IPS DF 4.7 (cell line): ENCODE measurements around the gene GABBR2.
"Not testable (repeated sequence)": the region's sequence is repeated elsewhere in the genome, so short reads cannot be mapped to it uniquely, and the experiment has no call there.

Experiments
- DNase-seq: peaks from one replicate; pipeline ENCODE4 v3.0.0-alpha.2; 2013; ENCODE audit warnings: low spot score; ENCODE audit errors: extremely low read depth

Gene GABBR2

GRCh38 chr9:98482226-98482625, 226.5 kb downstream of the GABBR2 start:
- DNase-seq, result no peak

GRCh38 chr9:98481676-98482075, 227.1 kb downstream of the GABBR2 start:
- DNase-seq, result no peak

GRCh38 chr9:98479967-98480847, 228.5 kb downstream of the GABBR2 start:
- DNase-seq, result no peak

- no peak for DNase-seq
Observed at GRCh38 chr9:98479449-98479848, 229.3 kb downstream of the GABBR2 start.

GRCh38 chr9:98477884-98478283, 230.9 kb downstream of the GABBR2 start:
- DNase-seq, result no peak

GRCh38 chr9:98472216-98472615, 236.5 kb downstream of the GABBR2 start:
- DNase-seq, result no peak

- no peak for DNase-seq
Observed at GRCh38 chr9:98471185-98471584, 237.6 kb downstream of the GABBR2 start.

GRCh38 chr9:98468567-98469239, 240.0 kb downstream of the GABBR2 start:
- DNase-seq, result no peak

- DNase-seq, result no peak
Observed at GRCh38 chr9:98465799-98466198, 242.9 kb downstream of the GABBR2 start.

GRCh38 chr9:98464156-98464690, 244.5 kb downstream of the GABBR2 start:
- not testable (repeated sequence) for DNase-seq

- no peak for DNase-seq
Observed at GRCh38 chr9:98462310-98462709, 246.4 kb downstream of the GABBR2 start.

- no peak for DNase-seq
Observed at GRCh38 chr9:98460704-98461103, 248.0 kb downstream of the GABBR2 start.

- no peak for DNase-seq
Observed at GRCh38 chr9:98457726-98458370, 250.9 kb downstream of the GABBR2 start.

GRCh38 chr9:98456156-98456613, 252.6 kb downstream of the GABBR2 start:
- DNase-seq, result no peak

GRCh38 chr9:98455256-98456155, 253.2 kb downstream of the GABBR2 start:
- DNase-seq, result no peak

GRCh38 chr9:98453589-98454311, 255.0 kb downstream of the GABBR2 start:
- DNase-seq, result no peak

- no peak for DNase-seq
Observed at GRCh38 chr9:98451576-98451975, 257.2 kb downstream of the GABBR2 start.

GRCh38 chr9:98450496-98450895, 258.2 kb downstream of the GABBR2 start:
- no peak for DNase-seq

- no peak for DNase-seq
Observed at GRCh38 chr9:98449871-98450270, 258.9 kb downstream of the GABBR2 start.

GRCh38 chr9:98445576-98445975, 263.2 kb downstream of the GABBR2 start:
- DNase-seq, result no peak
